COLO668 (cell line): ENCODE measurements around the gene FASLG.
"Not testable (repeated sequence)": the region's sequence is repeated elsewhere in the genome, so short reads cannot be mapped to it uniquely, and the experiment has no call there.

Experiments
- DNase-seq: peaks from one replicate; lab custom pipeline; 2025; ENCODE audit not compliant: unreplicated experiment; lab: John Stamatoyannopoulos, UW

The FASLG gene, protein sequence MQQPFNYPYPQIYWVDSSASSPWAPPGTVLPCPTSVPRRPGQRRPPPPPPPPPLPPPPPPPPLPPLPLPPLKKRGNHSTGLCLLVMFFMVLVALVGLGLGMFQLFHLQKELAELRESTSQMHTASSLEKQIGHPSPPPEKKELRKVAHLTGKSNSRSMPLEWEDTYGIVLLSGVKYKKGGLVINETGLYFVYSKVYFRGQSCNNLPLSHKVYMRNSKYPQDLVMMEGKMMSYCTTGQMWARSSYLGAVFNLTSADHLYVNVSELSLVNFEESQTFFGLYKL

DNA sequence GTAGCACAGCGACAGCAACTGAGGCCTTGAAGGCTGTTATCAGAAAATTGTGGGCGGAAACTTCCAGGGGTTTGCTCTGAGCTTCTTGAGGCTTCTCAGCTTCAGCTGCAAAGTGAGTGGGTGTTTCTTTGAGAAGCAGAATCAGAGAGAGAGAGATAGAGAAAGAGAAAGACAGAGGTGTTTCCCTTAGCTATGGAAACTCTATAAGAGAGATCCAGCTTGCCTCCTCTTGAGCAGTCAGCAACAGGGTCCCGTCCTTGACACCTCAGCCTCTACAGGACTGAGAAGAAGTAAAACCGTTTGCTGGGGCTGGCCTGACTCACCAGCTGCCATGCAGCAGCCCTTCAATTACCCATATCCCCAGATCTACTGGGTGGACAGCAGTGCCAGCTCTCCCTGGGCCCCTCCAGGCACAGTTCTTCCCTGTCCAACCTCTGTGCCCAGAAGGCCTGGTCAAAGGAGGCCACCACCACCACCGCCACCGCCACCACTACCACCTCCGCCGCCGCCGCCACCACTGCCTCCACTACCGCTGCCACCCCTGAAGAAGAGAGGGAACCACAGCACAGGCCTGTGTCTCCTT, at the start of gene FASLG:
Gene FASLG, plus strand, starts transcription at position 233 of the 583 bp plus-strand sequence. Its CDS starts 99 bp downstream, at position 332.
- DNase-seq: no peak

DNA sequence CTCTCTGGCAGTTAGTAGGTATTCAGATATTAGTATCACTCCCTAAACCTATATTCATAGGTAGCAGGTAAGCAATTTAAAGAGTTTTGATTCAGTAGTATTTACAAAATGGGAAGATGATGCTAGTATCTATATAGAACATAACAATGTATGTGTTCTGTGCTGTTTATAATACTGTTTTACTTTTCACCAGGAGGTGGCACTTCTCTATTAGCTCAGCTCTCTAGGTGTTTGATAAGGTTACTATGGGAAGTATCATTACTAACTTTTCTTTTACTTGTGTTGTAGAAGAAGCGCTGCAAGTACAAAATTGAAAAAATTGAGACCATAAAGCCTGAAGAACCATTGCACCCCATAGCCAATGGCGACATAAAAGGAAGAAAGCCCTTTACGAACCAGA, 49.4 kb upstream of the FASLG start:
- DNase-seq: no peak

DNA sequence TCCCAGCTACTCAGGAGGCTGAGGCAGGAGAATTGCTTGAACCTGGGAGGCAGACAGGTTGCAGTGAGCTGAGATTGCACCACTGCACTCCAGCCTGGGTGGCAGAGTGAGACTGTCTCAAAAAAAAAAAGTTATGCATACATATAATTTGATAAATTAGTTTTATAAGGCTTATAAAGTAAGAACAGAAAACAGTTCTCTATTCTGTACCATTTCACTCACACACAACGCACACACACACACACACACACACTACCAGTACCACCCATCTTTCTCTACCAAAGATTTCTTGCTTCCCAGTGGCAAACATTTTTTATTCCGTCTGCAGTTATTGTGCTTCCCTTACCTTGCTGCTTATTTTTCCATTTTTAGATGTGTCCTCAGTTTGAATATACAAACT, 46.4 kb upstream of the FASLG start:
- DNase-seq: no peak

DNA sequence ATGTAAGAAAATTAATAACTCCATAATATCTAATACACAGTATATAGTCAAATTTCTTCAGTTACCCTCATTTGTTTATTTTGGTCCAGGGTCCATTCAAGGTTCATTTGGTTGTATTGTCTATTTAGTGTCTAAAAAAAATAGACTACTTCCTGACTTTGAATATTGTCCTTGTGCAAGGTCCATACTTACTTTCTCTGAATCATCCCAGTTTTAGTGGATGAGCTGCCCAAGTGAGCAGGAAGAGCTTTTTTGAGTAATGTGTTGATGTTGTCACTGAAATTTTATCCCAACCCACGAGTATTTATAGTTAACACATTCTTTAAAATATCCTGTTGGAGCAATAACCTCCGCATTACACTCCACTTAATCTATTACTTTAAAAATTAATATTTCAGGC, 45.6 kb upstream of the FASLG start:
- no peak for DNase-seq

DNA sequence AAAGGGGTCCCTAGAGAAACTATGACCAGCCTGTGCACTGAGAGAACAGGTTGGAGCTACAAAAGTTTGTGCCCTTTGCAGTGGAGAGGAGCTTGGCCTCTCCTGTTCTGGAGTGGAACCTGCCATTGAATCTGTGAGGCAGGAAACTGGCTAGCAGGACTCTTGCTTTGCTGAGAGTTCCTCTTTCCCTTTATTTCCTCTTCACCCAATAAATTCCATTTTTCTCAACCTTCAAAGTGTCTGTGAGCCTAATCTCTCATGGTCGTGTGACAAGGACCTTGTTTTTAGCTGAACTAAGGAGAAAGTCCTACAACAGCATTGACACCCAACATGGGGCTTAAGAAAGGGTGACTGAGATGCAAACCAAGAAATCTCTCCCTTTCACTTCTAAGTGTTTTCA, 42.7 kb upstream of the FASLG start:
- no peak for DNase-seq

DNA sequence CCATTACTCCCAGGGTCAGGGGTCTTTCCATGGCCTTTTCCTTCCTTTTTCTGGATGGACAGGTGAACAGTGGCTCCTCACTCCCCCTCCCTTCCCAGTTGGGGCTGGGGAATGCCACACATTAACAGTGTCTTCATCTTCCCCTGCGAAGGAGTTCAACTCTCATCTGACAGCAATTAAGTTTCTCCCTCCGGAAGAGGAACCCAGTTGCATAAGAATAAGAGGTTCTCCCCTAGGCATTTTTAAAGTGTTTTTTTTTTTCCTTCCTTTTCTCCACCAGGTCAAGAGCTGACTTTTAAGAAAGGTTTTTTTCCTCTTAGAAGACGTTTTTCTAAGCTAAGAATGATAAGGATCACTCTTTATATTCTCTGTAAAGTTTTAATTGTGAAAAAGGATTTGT, 42.3 kb upstream of the FASLG start:
- DNase-seq: no peak

DNA sequence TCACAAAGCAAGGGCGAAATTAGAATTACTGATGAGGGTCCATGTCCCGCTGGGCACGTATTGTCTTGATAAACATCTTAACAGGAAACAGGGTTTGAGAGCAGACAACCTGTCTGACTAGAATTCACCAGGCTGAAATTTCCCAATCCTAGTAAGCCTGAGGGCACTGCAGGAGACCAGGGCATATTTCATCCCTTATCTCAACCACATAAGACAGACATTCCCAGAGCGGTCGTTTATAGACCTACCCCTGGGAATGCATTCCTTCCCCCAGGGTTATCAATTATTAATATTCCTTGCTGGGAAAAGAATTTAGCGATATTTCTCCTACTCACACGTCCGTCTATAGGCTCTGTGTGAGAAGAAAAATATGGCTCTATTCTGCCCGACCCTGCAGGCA, 38.3 kb upstream of the FASLG start:
- DNase-seq: not testable (repeated sequence)

DNA sequence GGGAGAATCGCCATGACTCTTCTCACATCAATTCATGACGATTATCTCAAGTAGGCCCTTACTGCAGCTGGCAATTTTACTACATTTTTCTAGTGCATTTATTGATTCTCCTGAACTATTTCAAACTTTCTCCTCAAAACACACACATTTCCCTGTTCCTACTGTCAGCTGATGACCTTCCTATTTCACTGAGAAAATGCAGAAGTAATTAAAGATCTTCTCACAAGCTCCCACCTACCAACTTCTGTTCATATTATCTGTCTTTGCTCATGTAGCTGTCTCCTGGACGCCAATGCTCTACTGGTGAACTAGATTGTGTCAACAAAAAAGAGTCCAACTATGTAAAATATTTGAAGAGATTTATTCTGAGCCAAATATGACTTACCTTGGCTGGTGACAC, 36.4 kb upstream of the FASLG start:
- no peak for DNase-seq

DNA sequence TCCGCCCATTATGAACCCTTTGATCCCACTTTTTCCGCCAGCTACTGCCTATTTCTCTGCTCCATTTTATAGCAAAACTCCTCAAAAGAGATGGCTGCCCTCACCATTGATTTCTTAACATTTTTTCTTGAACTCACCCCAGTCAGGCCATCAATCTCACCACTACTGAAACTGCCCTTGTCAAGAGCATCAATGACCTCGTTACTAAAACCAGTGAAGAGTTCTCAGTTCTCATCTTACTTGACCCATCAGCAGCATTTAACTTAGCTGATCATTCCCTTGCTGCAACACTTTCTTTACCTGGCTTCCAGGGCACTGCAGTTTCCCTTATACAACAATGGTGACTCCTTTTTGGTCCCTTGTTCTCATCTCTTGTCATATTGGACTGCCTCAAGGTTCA, 35.2 kb upstream of the FASLG start:
- DNase-seq: no peak

DNA sequence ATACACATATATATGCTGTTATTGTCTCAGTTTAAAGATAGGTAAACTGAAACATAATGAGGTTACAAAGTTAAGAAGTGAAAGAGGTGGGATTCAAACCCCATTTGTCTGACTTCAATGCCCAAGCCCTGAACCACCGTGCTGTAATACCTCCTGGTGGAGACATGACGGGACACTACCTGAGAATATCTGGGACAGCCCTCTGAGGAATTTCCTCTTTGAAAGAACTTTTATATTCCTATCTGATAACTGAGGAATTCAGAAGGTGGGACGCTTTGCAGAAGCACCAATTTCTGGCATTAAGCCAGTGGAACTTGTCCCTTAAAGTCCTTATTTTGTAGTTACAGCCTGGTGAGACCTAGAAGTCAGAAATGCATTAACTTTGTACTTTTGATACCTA, 32.1 kb upstream of the FASLG start:
- DNase-seq: no peak

DNA sequence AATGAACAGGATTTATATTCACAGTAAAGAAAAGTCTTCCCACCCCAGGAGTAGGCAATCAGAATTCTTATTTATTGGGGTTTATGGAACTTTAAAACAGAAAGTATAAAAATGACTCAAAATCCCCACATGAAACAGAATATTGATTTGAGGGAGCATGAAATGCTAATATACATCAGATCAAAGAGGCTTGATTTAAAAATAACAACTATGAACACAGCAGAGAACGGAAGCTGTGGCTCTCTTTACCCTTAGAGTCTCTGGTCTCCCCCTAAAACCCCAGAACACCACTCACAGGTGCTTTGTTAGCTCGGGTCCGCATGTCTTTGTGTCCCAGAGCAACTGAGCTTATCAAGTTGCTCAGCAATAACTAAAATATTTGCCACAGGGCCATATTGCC, 31.2 kb upstream of the FASLG start:
- no peak for DNase-seq

DNA sequence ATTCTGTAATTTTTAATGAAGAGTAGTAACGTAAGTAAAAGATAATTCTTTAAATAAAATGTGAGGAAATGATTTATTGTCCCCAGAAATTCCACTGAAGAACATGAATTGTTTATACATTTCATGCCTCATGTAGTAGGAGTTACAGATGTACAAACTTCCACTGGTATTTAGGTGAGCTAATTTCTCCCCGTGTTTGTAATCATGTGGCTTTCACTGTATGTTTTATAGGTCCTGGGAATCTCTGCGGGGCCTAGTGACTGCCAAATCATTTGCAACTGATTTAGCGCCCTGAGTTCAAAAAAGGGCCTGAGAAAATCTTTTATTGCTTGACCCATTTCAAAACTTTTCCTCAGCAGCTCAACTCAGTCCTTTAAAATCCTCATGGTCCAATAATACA, 30.5 kb upstream of the FASLG start:
- no peak for DNase-seq

DNA sequence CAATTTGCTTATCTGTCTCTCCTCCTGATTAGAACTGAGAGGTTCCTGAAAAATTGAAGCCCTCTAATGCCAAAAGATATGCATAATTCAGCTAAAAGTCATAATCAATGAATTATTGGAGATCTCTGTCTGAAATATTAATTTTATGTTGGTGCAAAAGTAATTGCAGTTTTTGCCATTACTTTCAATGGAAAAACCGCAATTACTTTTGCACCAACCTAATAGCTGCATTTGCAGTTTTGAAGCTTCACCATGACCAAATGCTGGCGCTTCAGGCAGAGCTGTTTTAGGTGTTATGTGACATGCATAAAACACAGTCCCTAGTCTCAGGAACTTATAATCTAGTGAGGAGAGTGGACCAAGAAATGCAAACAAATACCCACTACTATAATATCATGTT, 29.7 kb upstream of the FASLG start:
- DNase-seq: no peak

DNA sequence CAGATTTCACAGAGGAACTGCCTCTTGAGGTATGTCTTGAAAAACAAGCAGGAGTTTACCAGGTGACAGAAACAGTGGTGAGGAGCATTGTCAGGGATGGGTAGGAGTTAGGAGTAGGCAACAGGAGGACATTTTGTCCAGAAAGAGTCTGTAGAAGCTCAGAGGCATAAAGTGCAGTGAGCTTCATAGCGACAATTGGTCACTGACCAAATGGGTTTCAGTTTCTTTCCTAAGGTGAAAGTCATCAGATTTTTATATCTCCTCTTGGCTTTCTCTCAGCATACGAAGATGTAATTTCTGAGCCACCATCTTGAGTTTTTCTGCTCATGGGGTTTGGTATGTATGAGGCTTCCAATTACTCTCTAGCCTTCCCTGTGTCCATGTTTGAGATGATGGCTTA, 29.3 kb upstream of the FASLG start:
- no peak for DNase-seq

DNA sequence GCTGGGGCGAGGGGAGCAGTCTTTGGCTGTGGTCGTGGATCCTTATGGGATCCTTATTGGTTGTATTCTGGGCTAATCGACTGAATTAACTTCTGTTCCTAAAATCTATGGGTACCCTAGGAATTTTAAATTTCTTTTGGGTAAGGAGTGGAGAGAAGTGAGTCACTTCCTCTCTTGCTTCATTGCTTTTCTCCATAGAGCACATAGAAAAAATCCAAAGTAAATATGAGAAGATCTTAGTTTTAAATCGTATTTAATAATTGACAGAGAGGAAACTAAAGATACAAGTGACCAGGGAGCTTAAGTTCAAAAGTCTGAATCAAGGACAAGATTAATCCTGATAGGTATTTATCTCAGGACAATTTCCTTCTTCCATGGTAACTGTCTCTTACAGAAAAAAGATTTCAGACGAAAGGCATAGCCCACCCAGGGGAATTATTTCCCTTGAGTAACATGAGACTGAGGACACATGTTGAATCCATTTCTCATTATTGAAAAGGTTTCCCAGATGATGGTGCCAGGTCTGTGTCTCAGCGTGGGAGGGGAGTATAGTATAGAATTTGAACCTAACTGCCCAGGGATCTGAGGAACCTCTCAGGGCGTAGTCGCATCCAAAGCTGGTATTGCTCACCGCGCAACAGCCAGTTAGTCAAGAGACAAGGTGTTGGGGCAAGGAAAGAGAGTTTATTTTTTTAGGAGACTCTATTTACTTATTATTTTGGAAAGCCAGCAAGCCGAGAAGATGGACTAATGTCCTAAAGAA, 28.7 kb upstream of the FASLG start:
- no peak for DNase-seq

DNA sequence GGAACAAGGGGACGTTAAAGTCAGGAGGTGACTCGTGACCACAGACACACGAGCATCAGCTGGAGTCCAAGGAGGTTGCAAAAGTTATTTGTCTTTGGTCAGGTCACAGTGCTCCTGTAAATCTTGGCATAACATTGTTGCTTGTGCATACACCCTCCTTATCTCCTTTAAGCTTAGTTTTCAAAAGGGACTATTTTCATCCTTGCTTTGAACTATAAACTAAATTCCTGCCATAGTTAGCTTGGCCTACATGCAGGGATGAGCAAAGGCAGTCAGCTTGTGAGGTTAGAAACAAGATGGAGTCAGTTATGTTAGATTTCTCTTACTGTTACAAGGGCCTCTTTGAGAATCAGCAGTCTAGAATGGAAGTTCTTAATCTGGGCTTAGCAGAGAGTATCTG, 28.0 kb upstream of the FASLG start:
- DNase-seq: no peak

DNA sequence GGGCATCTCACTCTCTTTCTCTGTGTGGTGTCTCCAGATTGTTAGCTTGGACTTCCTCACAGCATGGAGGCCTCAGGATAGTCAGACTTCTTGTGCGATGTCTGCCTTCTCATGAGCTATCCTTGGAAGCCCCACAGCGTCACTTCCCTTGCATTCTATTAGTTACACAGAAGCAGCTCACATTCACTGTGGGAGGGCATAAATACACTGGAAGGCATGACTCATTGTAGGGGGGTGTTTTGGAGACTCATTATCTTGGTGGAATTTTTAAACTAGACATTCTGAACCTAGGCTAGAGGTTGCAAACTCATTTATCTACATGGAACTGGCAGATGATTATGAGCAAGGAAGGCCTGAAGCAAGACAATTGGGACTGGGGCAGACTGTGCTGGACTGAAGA, 21.4 kb upstream of the FASLG start:
- DNase-seq: no peak

DNA sequence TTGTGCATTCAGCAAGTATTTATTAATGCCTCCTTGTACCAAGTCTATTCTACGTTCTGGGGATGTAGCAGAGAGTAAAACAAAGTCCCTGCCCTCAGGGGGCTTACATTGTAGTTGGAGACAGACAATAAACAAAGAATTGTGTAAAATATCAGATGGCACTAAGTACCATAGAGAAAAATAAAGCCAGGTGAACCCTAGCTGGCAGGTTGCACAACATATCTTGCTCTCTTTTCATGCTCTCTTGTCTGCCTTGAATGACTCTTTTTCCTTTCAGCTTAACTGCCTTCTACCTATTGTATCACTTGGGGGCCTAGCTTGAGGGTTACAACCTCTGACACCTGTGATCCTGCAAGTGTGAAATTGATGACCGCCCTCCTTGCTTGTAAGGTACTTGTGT, 20.7 kb upstream of the FASLG start:
- DNase-seq: no peak

DNA sequence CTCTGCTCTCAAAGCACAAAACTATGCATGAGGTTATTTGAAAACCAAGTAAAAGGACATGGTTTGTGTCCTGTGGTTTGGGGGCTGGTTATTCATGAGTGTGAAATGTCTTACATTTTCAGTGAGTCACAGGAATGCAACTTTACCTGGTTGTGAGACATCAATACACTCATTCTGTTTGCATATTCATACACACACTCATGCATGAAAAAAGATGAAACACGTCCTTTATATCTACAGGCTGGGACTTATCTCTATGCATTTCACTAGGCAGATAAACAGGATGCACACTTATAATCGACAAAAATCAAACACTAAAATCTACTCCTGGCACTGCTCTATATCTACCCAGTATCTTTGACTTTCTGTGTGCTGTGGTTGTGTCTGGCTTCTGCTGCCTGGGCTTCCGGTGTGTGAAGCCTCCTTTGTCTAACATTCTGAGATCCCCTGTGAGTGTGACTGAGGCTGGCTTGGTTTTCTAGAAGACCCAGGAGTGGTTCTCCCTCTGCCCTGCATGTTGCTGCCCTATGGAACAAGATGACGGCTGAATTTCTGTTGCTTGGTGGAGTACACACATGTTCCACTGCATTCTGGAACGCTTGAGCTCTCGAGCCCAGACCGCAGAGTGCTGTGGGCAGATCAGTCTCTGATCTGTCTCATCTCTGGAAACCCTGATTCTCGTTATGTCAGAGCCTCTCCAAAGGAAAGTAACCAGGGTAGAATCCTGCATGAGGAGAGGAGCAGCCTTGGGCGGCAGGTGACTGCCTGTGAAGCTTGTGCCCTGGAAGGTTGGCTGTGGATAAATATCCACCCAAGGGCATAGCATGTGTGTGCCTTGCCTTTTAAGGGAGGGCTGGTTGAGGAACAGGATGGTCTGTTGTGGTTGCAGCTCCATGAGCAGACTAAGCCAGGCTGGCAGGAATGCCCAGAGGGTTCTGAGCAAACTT, 19.7 kb upstream of the FASLG start:
- no peak for DNase-seq

DNA sequence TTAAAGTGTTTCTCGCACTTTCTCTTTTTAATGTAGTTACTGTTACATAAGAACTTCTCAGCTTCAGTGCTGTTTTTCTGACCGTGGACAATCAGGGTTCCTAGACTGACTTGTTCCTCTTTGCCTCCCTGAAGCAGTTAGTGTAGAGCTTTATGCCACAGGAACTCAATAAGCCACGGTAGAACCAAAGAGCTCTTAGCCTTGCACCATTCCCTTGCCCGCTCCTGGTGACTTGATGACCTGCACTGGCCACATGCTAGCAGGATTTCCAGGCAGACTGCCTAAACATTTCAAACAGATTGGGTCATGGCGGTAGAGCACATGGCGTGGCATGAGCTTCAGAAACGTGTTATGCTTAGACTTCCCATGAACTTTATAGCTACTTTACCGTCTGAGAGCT, 18.8 kb upstream of the FASLG start:
- DNase-seq: no peak

DNA sequence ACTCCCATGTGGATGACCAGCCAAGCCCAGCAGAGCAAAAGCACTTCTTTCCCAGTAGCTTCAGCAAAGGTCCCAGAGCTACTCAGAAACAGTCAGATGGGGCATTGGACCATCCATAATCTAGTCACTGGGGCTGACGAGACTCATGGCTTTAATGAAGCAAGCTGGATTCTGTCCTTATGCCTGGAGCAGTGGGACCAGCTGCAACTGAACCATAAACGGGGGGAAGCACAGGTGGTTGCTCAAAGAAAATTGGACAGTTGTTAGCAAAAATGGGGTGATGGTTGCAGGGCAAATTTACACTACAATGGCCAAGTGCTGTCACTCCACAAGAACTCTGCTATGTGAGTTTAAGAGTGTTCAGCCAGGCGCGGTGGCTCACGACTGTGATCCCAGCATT, 17.4 kb upstream of the FASLG start:
- DNase-seq: no peak
